K562 (cell line): ENCODE results near the gene CSH1. TPM values are rescaled to one million over a fixed set of nuclear protein-coding genes. Genes with fewer than 3 reads are reported as not detected.
"Not testable (repeated sequence)": the region's sequence is repeated elsewhere in the genome, so short reads cannot be mapped to it uniquely, and the experiment has no call there.

Experiments used
- ATAC-seq: fragments of 200-7000 bp; cut with Tn5 transposase; 3 replicates; pipeline ENCODE4 v1.9.1; 2020; ENCODE audit warnings: moderate library complexity
- BruUV-seq: library from RNA; stranded (reverse); fragments of 400-500 nt; replicated peaks from 2 replicates; lab custom pipeline; 2021; lab: Mats Ljungman, UMichigan
- CTCF ChIA-PET: fragments of 300-600 bp; formaldehyde crosslinking; extraction: SDS; loops from one replicate; lab custom pipeline; 2021; ENCODE audit warnings: low intra/inter-chr PET ratio; lab: Yijun Ruan, JAX
- POLR2A ChIA-PET: fragments of 300-600, 350-650 bp; sonication (Branson Sonifier 250); formaldehyde crosslinking; extraction: SDS; loops from one replicate; lab custom pipeline; 2021; ENCODE audit warnings: antibody characterized with exemption, inconsistent platforms; lab: Yijun Ruan, JAX
- DNase-seq, 4 experiments: peaks; one replicate each; pipeline versions ENCODE4 v3.0.0 to v3.0.0-alpha.2; 2011 to 2018; ENCODE audit warnings: low spot score in 3 of 4, mixed read lengths in 3 of 4; ENCODE audit errors: extremely low read depth in 1 of 4
- FAIRE-seq: peaks from 2 replicates; lab custom pipeline; 2011; peaks lifted over from hg19 to GRCh38; lab: Jason Lieb, UNC
- H2AFZ ChIP-seq: 2 replicates; pipeline ENCODE4 v1.6.0; 2011; ENCODE audit warnings: low read depth, low read length, control low read depth, inconsistent platforms
- H3K27ac ChIP-seq: fragments of 200-600 bp; 3 replicates; pipeline ENCODE4 v1.8.0; 2011; ENCODE audit warnings: low read depth, mild to moderate bottlenecking, control low read depth, inconsistent platforms, low read length, moderate library complexity, mixed read lengths; ENCODE audit errors: extremely low read depth
- H3K27me3 ChIP-seq, 2 experiments: fragments of 300-600 bp in 1 of 2; 2 replicates in 1 of 2; 3 replicates in 1 of 2; pipeline versions ENCODE4 v1.6.0 to v1.8.0; 2011; ENCODE audit warnings: inconsistent platforms in 2 of 2, low read length in 2 of 2, mild to moderate bottlenecking in 1 of 2, mixed read lengths in 1 of 2, moderate library complexity in 1 of 2; ENCODE audit not compliant: control insufficient read depth in 2 of 2, insufficient read depth in 2 of 2
- H3K36me3 ChIP-seq: fragments of 300-600 bp; 3 replicates; pipeline ENCODE4 v1.8.0; 2011; ENCODE audit warnings: mild to moderate bottlenecking, low read length, inconsistent platforms; ENCODE audit not compliant: control insufficient read depth, insufficient read depth
- H3K4me1 ChIP-seq, 2 experiments: fragments of 200-600 bp in 1 of 2; replicated peaks in 1 of 2; 2 replicates in 1 of 2; 3 replicates in 1 of 2; pipeline versions ENCODE4 v1.5.1 to v1.8.0; 2011; ENCODE audit warnings: inconsistent platforms in 2 of 2, low read length in 2 of 2, mild to moderate bottlenecking in 1 of 2, mixed read lengths in 1 of 2, moderate library complexity in 1 of 2; ENCODE audit not compliant: control insufficient read depth in 2 of 2, insufficient read depth in 2 of 2
- H3K4me2 ChIP-seq: 2 replicates; pipeline ENCODE4 v1.6.1; 2011; ENCODE audit warnings: low read length, control low read depth, inconsistent platforms, mixed read lengths; ENCODE audit not compliant: insufficient read depth
- H3K4me3 ChIP-seq: fragments of 200-600 bp; sonication (generic), shearing (Covaris generic); 2 replicates; pipeline ENCODE4 v1.5.1; 2016; ENCODE audit warnings: control low read depth, inconsistent platforms
- H3K79me2 ChIP-seq: fragments of 200-600 bp; 3 replicates; pipeline ENCODE4 v1.8.0; 2011; ENCODE audit warnings: low read length, inconsistent platforms; ENCODE audit not compliant: control insufficient read depth, insufficient read depth
- H3K9ac ChIP-seq, 2 experiments: 2 replicates each; pipeline versions ENCODE4 v1.6.0 to v1.6.1; 2011; ENCODE audit warnings: low read depth in 2 of 2, low read length in 2 of 2, control low read depth in 1 of 2, inconsistent platforms in 1 of 2, mild to moderate bottlenecking in 1 of 2, mixed read lengths in 1 of 2; ENCODE audit not compliant: insufficient read depth in 1 of 2
- H3K9me1 ChIP-seq: one replicate; pipeline ENCODE4 v1.6.0; 2011; ENCODE audit warnings: inconsistent platforms, mild to moderate bottlenecking, low read length, moderate library complexity; ENCODE audit not compliant: control insufficient read depth, insufficient read depth
- H3K9me3 ChIP-seq: replicated peaks from 2 replicates; pipeline ENCODE4 v1.5.1; 2011; ENCODE audit warnings: low read depth, low read length, inconsistent platforms; ENCODE audit not compliant: control insufficient read depth, insufficient read depth
- H4K20me1 ChIP-seq: replicated peaks from 2 replicates; pipeline ENCODE4 v1.6.1; 2011; ENCODE audit warnings: low read length, inconsistent platforms, mixed read lengths; ENCODE audit not compliant: control insufficient read depth, insufficient read depth
- CTCF ChIP-seq, 3 experiments: IDR thresholded peaks in 2 of 3; conservative IDR thresholded peaks in 1 of 3; 2 replicates each; pipeline ENCODE4 v1.5.1; 2011 to 2012; ENCODE audit warnings: low read length in 3 of 3, mild to moderate bottlenecking in 3 of 3, control low read depth in 2 of 3, improper control_type of control experiment in 1 of 3, inconsistent platforms in 1 of 3, low read depth in 1 of 3, mixed read lengths in 1 of 3, moderate library complexity in 1 of 3; ENCODE audit not compliant: insufficient read depth in 2 of 3
- RAD21 ChIP-seq, 2 experiments: fragments of 250-450 bp in 1 of 2; fragments of 450-650 bp in 1 of 2; sonication (Bioruptor Pico) in 1 of 2; formaldehyde crosslinking in 1 of 2; IDR thresholded peaks in 1 of 2; conservative IDR thresholded peaks in 1 of 2; 2 replicates each; pipeline versions ENCODE4 v1.4.0 to v1.8.0; 2020 to 2022; ENCODE audit warnings: mild to moderate bottlenecking in 2 of 2, moderate library complexity in 1 of 2
- WGBS: fragments of 100-300 bp; shearing (Covaris generic); methylation state at CpG from one replicate; pipeline ENCODE4 v1.1.6; 2016; ENCODE audit warnings: low coverage, mixed read lengths; ENCODE audit not compliant: insufficient coverage; ENCODE audit errors: missing lambda C conversion rate; 5-methylcytosine and 5-hydroxymethylcytosine counted together
- in situ Hi-C: fragments of 300-500 bp; cut with MboI; formaldehyde crosslinking; loops from 4 replicates; pipeline ENCODE4 v1.15.0; 2018; ENCODE audit warnings: inconsistent platforms, mixed read lengths
- intact Hi-C: fragments of 100-400 bp; cut with micrococcal nuclease; formaldehyde crosslinking; loops from 2 replicates; pipeline ENCODE4 v1.14.2; 2022
- polyA plus RNA-seq, 8 experiments: library from polyadenylated mRNA; depleted of rRNA in 4 of 8; stranded (reverse) in 5 of 8; unstranded in 3 of 8; fragments of >200 nt; fragmentation: Nextera tagmentation in 2 of 8; fragmentation: Illumina TruSeq in 1 of 8; extraction: Ambion mirVana in 2 of 8; extraction: Trizol in 1 of 8; gene quantifications; 2 replicates each; pipeline versions ENCODE4 v1.2.1 to v1.2.3, GENCODE V29; 2011 to 2014; ENCODE audit warnings: inconsistent platforms in 1 of 8, missing spikeins in 1 of 8
- total RNA-seq, 7 experiments: library from RNA; depleted of rRNA in 6 of 7; stranded (reverse); fragments of >200 nt in 6 of 7; fragmentation: Illumina TruSeq in 2 of 7; extraction: Trizol in 2 of 7; gene quantifications; 2 replicates each; pipeline versions ENCODE4 v1.2.1 to v1.2.3, GENCODE V29; 2011 to 2021; ENCODE audit warnings: low replicate concordance in 1 of 7

The CSH1 gene
- total and polyA plus RNA-seq, 9 of the 15 experiments (the other 6 are each of a cell fraction or from before 2014, with no cell fraction given) = not detected

GRCh38 chr17:63892316-63893037 is 3.9 kb downstream of the CSH1 start:
- BruUV-seq, H3K27me3 ChIP-seq, H3K79me2 ChIP-seq, H3K9ac ChIP-seq, H3K4me2 ChIP-seq, H2AFZ ChIP-seq, H3K9me3 ChIP-seq, H3K4me3 ChIP-seq, H4K20me1 ChIP-seq, H3K27ac ChIP-seq, H3K9me1 ChIP-seq, in situ Hi-C loops, H3K4me1 ChIP-seq, intact Hi-C loops, FAIRE-seq, H3K36me3 ChIP-seq: not testable (repeated sequence)
- ChIA-PET CTCF (interaction anchor here (0.6 kb wide), 1 partner anchor 15 kb away, joined by 3 read pairs; no protein-coding TSS in a partner anchor), POLR2A (interaction anchor here (0.7 to 1.0 kb wide), 2 partner anchors 11 to 38 kb away, joined by 3 read pairs; partner anchors contain the start of gene GH2)
- TF ChIP-seq CTCF (IDR thresholded peaks at IDR 0.05 in 2 of 3, conservative IDR thresholded peaks at IDR 0.05 in 1 of 3; ENCODE audit: insufficient read depth in 2 of 3, low read depth in 1 of 3, low read length in 3 of 3) (peak; percentile 45 to 51 (median 46); a peak in 5 of 6 replicates), RAD21 (CRISPR knock-in tag; conservative IDR thresholded peaks at IDR 0.05 in 1 of 2, IDR thresholded peaks at IDR 0.05 in 1 of 2) (peak in 1 of 2 experiments; percentile 47; a peak in 2 of 4 replicates)
- peak; percentile 85 for ATAC-seq
- 24% methylated on average over 7 of the region's 11 CpGs for WGBS
- peak; percentile 23 to 47 (median 38) for DNase-seq
